Vagina (tissue), 2 donors: Measurements from ENCODE around the gene NPPC.

Experiments used
- POLR2A ChIP-seq, 2 donors: fragments of 450-650 bp; IDR thresholded peaks; one replicate each; pipeline ENCODE4 v1.6.1; 2017; ENCODE audit warnings: antibody characterized with exemption in 2 of 2, mild to moderate bottlenecking in 2 of 2, moderate library complexity in 2 of 2
- TF ChIP-seq, protein P1 (sequence below), 3 experiments: fragments of 450-650 bp in 2 of 3; fragments of 200-600 bp in 1 of 3; sonication (generic) in 1 of 3; IDR thresholded peaks; one replicate each; pipeline ENCODE4 v1.5.1; 2017 to 2019; ENCODE audit warnings: antibody characterized with exemption in 3 of 3, mild to moderate bottlenecking in 2 of 3, moderate library complexity in 2 of 3

GRCh38 chr2:231900972-231901371, 25.2 kb downstream of the NPPC start:
- TF ChIP-seq, protein P1, sequence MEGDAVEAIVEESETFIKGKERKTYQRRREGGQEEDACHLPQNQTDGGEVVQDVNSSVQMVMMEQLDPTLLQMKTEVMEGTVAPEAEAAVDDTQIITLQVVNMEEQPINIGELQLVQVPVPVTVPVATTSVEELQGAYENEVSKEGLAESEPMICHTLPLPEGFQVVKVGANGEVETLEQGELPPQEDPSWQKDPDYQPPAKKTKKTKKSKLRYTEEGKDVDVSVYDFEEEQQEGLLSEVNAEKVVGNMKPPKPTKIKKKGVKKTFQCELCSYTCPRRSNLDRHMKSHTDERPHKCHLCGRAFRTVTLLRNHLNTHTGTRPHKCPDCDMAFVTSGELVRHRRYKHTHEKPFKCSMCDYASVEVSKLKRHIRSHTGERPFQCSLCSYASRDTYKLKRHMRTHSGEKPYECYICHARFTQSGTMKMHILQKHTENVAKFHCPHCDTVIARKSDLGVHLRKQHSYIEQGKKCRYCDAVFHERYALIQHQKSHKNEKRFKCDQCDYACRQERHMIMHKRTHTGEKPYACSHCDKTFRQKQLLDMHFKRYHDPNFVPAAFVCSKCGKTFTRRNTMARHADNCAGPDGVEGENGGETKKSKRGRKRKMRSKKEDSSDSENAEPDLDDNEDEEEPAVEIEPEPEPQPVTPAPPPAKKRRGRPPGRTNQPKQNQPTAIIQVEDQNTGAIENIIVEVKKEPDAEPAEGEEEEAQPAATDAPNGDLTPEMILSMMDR (IDR thresholded peaks at IDR 0.05): no peak
- no peak for TF ChIP-seq POLR2A (IDR thresholded peaks at IDR 0.05)
